GM12873 (cell line): ENCODE data around the gene TAAR1.

ENCODE experiments used
- CTCF ChIP-seq: IDR thresholded peaks from 2 replicates; pipeline ENCODE4 v1.5.1; 2012; ENCODE audit warnings: low read depth, mild to moderate bottlenecking, moderate library complexity, low read length, control low read depth; ENCODE audit not compliant: insufficient read depth; ENCODE audit errors: missing control alignments

TAAR1 gene

GRCh38 chr6:132675002-132675401, 16.0 kb upstream of the TAAR1 start:
- no peak for TF ChIP-seq CTCF

GRCh38 chr6:132673376-132674094, 14.6 kb upstream of the TAAR1 start:
- no peak for TF ChIP-seq CTCF

- no peak for TF ChIP-seq CTCF
These were observed 12.3 kb upstream of the TAAR1 start for GRCh38 chr6:132671295-132671694.

- TF ChIP-seq CTCF: peak; percentile 40
These were observed 10.8 kb upstream of the TAAR1 start for GRCh38 chr6:132669690-132670291.

GRCh38 chr6:132666118-132666517, 7.1 kb upstream of the TAAR1 start:
- no peak for TF ChIP-seq CTCF

GRCh38 chr6:132664309-132665034, 5.5 kb upstream of the TAAR1 start:
- TF ChIP-seq CTCF: no peak

GRCh38 chr6:132663661-132664060, 4.7 kb upstream of the TAAR1 start:
- no peak for TF ChIP-seq CTCF
